SK-N-SH treated with all-trans-retinoic acid at 6 μM for 48 hours (cell line): ENCODE measurements around the gene KHDRBS1.

Experiments
- ARNTL ChIP-seq: fragments of 450-650 bp; formaldehyde crosslinking; IDR thresholded peaks from 2 replicates; pipeline ENCODE4 v1.5.0; 2020; ENCODE audit warnings: low read depth, mild to moderate bottlenecking, moderate library complexity, borderline replicate concordance
- CSDC2 ChIP-seq: fragments of 250-450 bp; sonication (Bioruptor Pico); IDR thresholded peaks from 2 replicates; pipeline ENCODE4 v1.5.0; 2020; ENCODE audit warnings: mild to moderate bottlenecking, moderate library complexity
- GLIS3 ChIP-seq: fragments of 250-450 bp; sonication (Bioruptor Pico); IDR thresholded peaks from 2 replicates; pipeline ENCODE4 v1.5.0; 2020; ENCODE audit warnings: mild to moderate bottlenecking, moderate library complexity
- ISL1 ChIP-seq: fragments of 250-450 bp; sonication (Bioruptor Pico); IDR thresholded peaks from 2 replicates; pipeline ENCODE4 v2.1.2; 2022; ENCODE audit warnings: mild to moderate bottlenecking, moderate library complexity
- PATZ1 ChIP-seq: fragments of 250-450 bp; sonication (Bioruptor Pico); IDR thresholded peaks from 2 replicates; pipeline ENCODE4 v1.8.0; 2020; ENCODE audit warnings: mild to moderate bottlenecking, moderate library complexity, borderline replicate concordance
- PPARA ChIP-seq: fragments of 250-450 bp; sonication (Bioruptor Pico); IDR thresholded peaks from 2 replicates; pipeline ENCODE4 v1.5.0; 2020; ENCODE audit warnings: mild to moderate bottlenecking, borderline replicate concordance
- SNAI2 ChIP-seq: fragments of 250-450 bp; sonication (Bioruptor Pico); IDR thresholded peaks from 2 replicates; pipeline ENCODE4 v1.5.0; 2020; ENCODE audit warnings: mild to moderate bottlenecking, moderate library complexity
- TCF4 ChIP-seq: fragments of 250-450 bp; sonication (Bioruptor Pico); IDR thresholded peaks from 2 replicates; pipeline ENCODE4 v1.8.0; 2021; ENCODE audit warnings: mild to moderate bottlenecking, moderate library complexity, borderline replicate concordance
- TOX ChIP-seq: fragments of 250-450 bp; sonication (Bioruptor Pico); IDR thresholded peaks from 2 replicates; pipeline ENCODE4 v1.8.0; 2021; ENCODE audit warnings: mild to moderate bottlenecking, moderate library complexity, borderline replicate concordance
- ZFP3 ChIP-seq: fragments of 250-450 bp; sonication (Bioruptor Pico); IDR thresholded peaks from 2 replicates; pipeline ENCODE4 v1.5.0; 2020; ENCODE audit warnings: mild to moderate bottlenecking, moderate library complexity
- ZFP30 ChIP-seq: fragments of 450-650 bp; formaldehyde crosslinking; IDR thresholded peaks from 2 replicates; pipeline ENCODE4 v1.5.0; 2022; ENCODE audit warnings: mild to moderate bottlenecking, moderate library complexity
- ZNF565 ChIP-seq: fragments of 450-650 bp; formaldehyde crosslinking; conservative IDR thresholded peaks from 2 replicates; pipeline ENCODE4 v1.5.0; 2020; ENCODE audit warnings: low read depth, mild to moderate bottlenecking, moderate library complexity
- ZNF8 ChIP-seq: fragments of 450-650 bp; formaldehyde crosslinking; IDR thresholded peaks from 2 replicates; pipeline ENCODE4 v1.5.0; 2020; ENCODE audit warnings: mild to moderate bottlenecking, moderate library complexity

DNA sequence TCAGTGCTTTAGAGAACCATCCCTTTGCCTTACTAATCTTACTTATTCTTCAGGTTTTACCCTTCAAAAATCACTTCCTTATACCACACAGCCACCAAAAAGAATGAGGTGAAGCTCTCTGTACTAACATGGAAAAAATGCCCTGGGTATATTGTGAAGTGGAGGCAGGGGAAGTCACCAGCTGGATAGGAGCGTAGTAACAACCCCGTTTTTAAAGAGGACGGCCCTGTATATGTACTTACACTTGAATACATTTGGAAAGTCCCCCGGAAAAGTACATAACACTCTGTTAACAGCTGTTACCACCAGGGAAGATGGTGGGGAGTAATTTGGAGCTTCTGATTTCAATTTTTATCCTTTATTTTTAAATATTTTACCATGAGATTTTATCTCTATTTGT is 28.2 kb upstream of the KHDRBS1 start:
- no peak for TF ChIP-seq ISL1 (CRISPR knock-in tag)
- TF ChIP-seq ARNTL (CRISPR knock-in tag), result no peak
- TF ChIP-seq ZFP3 (CRISPR knock-in tag), result no peak
- TF ChIP-seq PPARA (CRISPR knock-in tag), result no peak
- no peak for TF ChIP-seq TOX (CRISPR knock-in tag)
- no peak for TF ChIP-seq GLIS3 (CRISPR knock-in tag)
- TF ChIP-seq SNAI2 (CRISPR knock-in tag), result no peak
- no peak for TF ChIP-seq PATZ1 (CRISPR knock-in tag)
- no peak for TF ChIP-seq ZFP30 (CRISPR knock-in tag)
- no peak for TF ChIP-seq ZNF565 (CRISPR knock-in tag)
- TF ChIP-seq CSDC2 (CRISPR knock-in tag), result no peak
- TF ChIP-seq TCF4, result no peak
- TF ChIP-seq ZNF8, result no peak
